ENCODE measurements around the gene VPS13D. TPM values are rescaled to one million over a fixed set of nuclear protein-coding genes. Genes with fewer than 3 reads are reported as not detected.

Gene VPS13D
- total RNA-seq, 2 donors from 2014 or later: 63.5 to 67.6 TPM

- H3K36me3 Mint-ChIP-seq (ENCODE audit: low read depth): peaks cover 11% of the 10 kb centered on the region
- H3K27ac Mint-ChIP-seq: peak overlapping the region; percentile 6
- H3K4me1 Mint-ChIP-seq: peaks cover 6% of the 10 kb centered on the region
Measured at GRCh38 chr1:12369258-12369657, 139.4 kb downstream of the VPS13D start.

GRCh38 chr1:12370333-12370975 lies 140.6 kb downstream of the VPS13D start:
- H3K9me3 ChIP-seq (ENCODE audit: control insufficient read depth, low read length, poor library complexity, severe bottlenecking): no peaks in the 10 kb centered on the region
- peak overlapping the region; percentile 6 for H3K27ac Mint-ChIP-seq
- DNase-seq (no peak), ATAC-seq (no peak)
- H3K4me1 Mint-ChIP-seq: peaks cover 6% of the 10 kb centered on the region
- H3K27me3 Mint-ChIP-seq: no peaks in the 10 kb centered on the region
- no peak overlapping the region for H3K4me3 Mint-ChIP-seq
- peaks cover 10% of the 10 kb centered on the region for H3K36me3 Mint-ChIP-seq (ENCODE audit: low read depth)

More at GRCh38 chr1:12369258-12369657, 139.4 kb downstream of the VPS13D start:
- H3K9me3 ChIP-seq (ENCODE audit: control insufficient read depth, low read length, poor library complexity, severe bottlenecking): no peaks in the 10 kb centered on the region
- Mint-ChIP-seq H3K27me3 (no peaks in the 10 kb centered on the region), H3K4me3 (no peak overlapping the region)
- no peak for DNase-seq
- ATAC-seq: no peak

- no peaks in the 10 kb centered on the region for H3K27me3 Mint-ChIP-seq
- ATAC-seq: no peak
- no peak overlapping the region for H3K27ac Mint-ChIP-seq
- peaks cover 6% of the 10 kb centered on the region for H3K4me1 Mint-ChIP-seq
- H3K9me3 ChIP-seq (ENCODE audit: control insufficient read depth, low read length, poor library complexity, severe bottlenecking): no peaks in the 10 kb centered on the region
- no peak overlapping the region for H3K4me3 Mint-ChIP-seq
- no peak for DNase-seq
- peaks cover 10% of the 10 kb centered on the region for H3K36me3 Mint-ChIP-seq (ENCODE audit: low read depth)
Measured at GRCh38 chr1:12371053-12371452, 141.2 kb downstream of the VPS13D start.

- ATAC-seq (no peak), DNase-seq (no peak)
- Mint-ChIP-seq H3K36me3 (ENCODE audit: low read depth) (peaks cover 10% of the 10 kb centered on the region), H3K4me1 (peaks cover 6% of the 10 kb centered on the region), H3K27me3 (no peaks in the 10 kb centered on the region), H3K4me3 (no peak overlapping the region), H3K27ac (no peak overlapping the region)
- no peaks in the 10 kb centered on the region for H3K9me3 ChIP-seq (ENCODE audit: control insufficient read depth, low read length, poor library complexity, severe bottlenecking)
Measured at GRCh38 chr1:12372180-12372579, 142.3 kb downstream of the VPS13D start.

- DNase-seq: no peak
- no peaks in the 10 kb centered on the region for H3K9me3 ChIP-seq (ENCODE audit: control insufficient read depth, low read length, poor library complexity, severe bottlenecking)
- H3K27ac Mint-ChIP-seq: no peak overlapping the region
- H3K4me1 Mint-ChIP-seq: peaks cover 6% of the 10 kb centered on the region
- no peak overlapping the region for H3K4me3 Mint-ChIP-seq
- no peak for ATAC-seq
- peaks cover 10% of the 10 kb centered on the region for H3K36me3 Mint-ChIP-seq (ENCODE audit: low read depth)
- H3K27me3 Mint-ChIP-seq: no peaks in the 10 kb centered on the region
Measured at GRCh38 chr1:12372761-12373160, 142.9 kb downstream of the VPS13D start.

- ATAC-seq (no peak), DNase-seq (no peak)
- Mint-ChIP-seq H3K4me1 (peaks cover 6% of the 10 kb centered on the region), H3K27ac (no peak overlapping the region), H3K27me3 (no peaks in the 10 kb centered on the region), H3K36me3 (ENCODE audit: low read depth) (peaks cover 8% of the 10 kb centered on the region), H3K4me3 (no peak overlapping the region)
- no peaks in the 10 kb centered on the region for H3K9me3 ChIP-seq (ENCODE audit: control insufficient read depth, low read length, poor library complexity, severe bottlenecking)
Measured at GRCh38 chr1:12375133-12375829, 145.5 kb downstream of the VPS13D start.

GRCh38 chr1:12376236-12377045 lies 146.6 kb downstream of the VPS13D start:
- no peak for DNase-seq
- peaks cover 8% of the 10 kb centered on the region for H3K36me3 Mint-ChIP-seq (ENCODE audit: low read depth)
- no peaks in the 10 kb centered on the region for H3K9me3 ChIP-seq (ENCODE audit: control insufficient read depth, low read length, poor library complexity, severe bottlenecking)
- peaks cover 8% of the 10 kb centered on the region for H3K4me1 Mint-ChIP-seq
- H3K27me3 Mint-ChIP-seq: no peaks in the 10 kb centered on the region
- no peak overlapping the region for H3K4me3 Mint-ChIP-seq
- no peak for ATAC-seq
- H3K27ac Mint-ChIP-seq: no peak overlapping the region

- ATAC-seq: no peak
- no peak overlapping the region for H3K4me3 Mint-ChIP-seq
- H3K9me3 ChIP-seq (ENCODE audit: control insufficient read depth, low read length, poor library complexity, severe bottlenecking): no peaks in the 10 kb centered on the region
- H3K36me3 Mint-ChIP-seq (ENCODE audit: low read depth): peaks cover 5% of the 10 kb centered on the region
- H3K27me3 Mint-ChIP-seq: no peaks in the 10 kb centered on the region
- H3K4me1 Mint-ChIP-seq: peaks cover 34% of the 10 kb centered on the region
- no peak for DNase-seq
- peak overlapping the region; percentile 91 for H3K27ac Mint-ChIP-seq
Measured at GRCh38 chr1:12380326-12381249, 150.8 kb downstream of the VPS13D start.

- Mint-ChIP-seq H3K4me1 (peaks cover 45% of the 10 kb centered on the region), H3K27ac (peak overlapping the region; percentile 91), H3K4me3 (no peak overlapping the region), H3K36me3 (ENCODE audit: low read depth) (peaks cover 9% of the 10 kb centered on the region), H3K27me3 (no peaks in the 10 kb centered on the region)
- no peak for ATAC-seq
- DNase-seq: no peak
- H3K9me3 ChIP-seq (ENCODE audit: control insufficient read depth, low read length, poor library complexity, severe bottlenecking): no peaks in the 10 kb centered on the region
Measured at GRCh38 chr1:12383001-12383400, 153.2 kb downstream of the VPS13D start.

- peaks cover 12% of the 10 kb centered on the region for H3K36me3 Mint-ChIP-seq (ENCODE audit: low read depth)
- peaks cover 45% of the 10 kb centered on the region for H3K4me1 Mint-ChIP-seq
- peak overlapping the region; percentile 15 for H3K4me3 Mint-ChIP-seq
- no peaks in the 10 kb centered on the region for H3K9me3 ChIP-seq (ENCODE audit: control insufficient read depth, low read length, poor library complexity, severe bottlenecking)
- ATAC-seq (no peak), DNase-seq (no peak)
- H3K27ac Mint-ChIP-seq: peak overlapping the region; percentile 91
- no peaks in the 10 kb centered on the region for H3K27me3 Mint-ChIP-seq
Measured at GRCh38 chr1:12383786-12384185, 154.0 kb downstream of the VPS13D start.

- Mint-ChIP-seq H3K27me3 (no peaks in the 10 kb centered on the region), H3K4me1 (peaks cover 45% of the 10 kb centered on the region)
- ATAC-seq: peak; percentile 48
Measured at GRCh38 chr1:12384836-12385456, 155.1 kb downstream of the VPS13D start.

GRCh38 chr1:12386130-12386529 lies 156.3 kb downstream of the VPS13D start:
- peak overlapping the region; percentile 91 for H3K27ac Mint-ChIP-seq
- H3K4me1 Mint-ChIP-seq: peaks cover 43% of the 10 kb centered on the region
- peak overlapping the region; percentile 50 for H3K4me3 Mint-ChIP-seq
- H3K9me3 ChIP-seq (ENCODE audit: control insufficient read depth, low read length, poor library complexity, severe bottlenecking): no peaks in the 10 kb centered on the region
- peaks cover 16% of the 10 kb centered on the region for H3K36me3 Mint-ChIP-seq (ENCODE audit: low read depth)
- ATAC-seq (peak; percentile 98), DNase-seq (peak in 1 of 3 donors; percentile 8)
- no peaks in the 10 kb centered on the region for H3K27me3 Mint-ChIP-seq

More at GRCh38 chr1:12384836-12385456, 155.1 kb downstream of the VPS13D start:
- DNase-seq: no peak
- Mint-ChIP-seq H3K27ac (peak overlapping the region; percentile 91), H3K36me3 (ENCODE audit: low read depth) (peaks cover 16% of the 10 kb centered on the region), H3K4me3 (peak overlapping the region; percentile 50)
- H3K9me3 ChIP-seq (ENCODE audit: control insufficient read depth, low read length, poor library complexity, severe bottlenecking): no peaks in the 10 kb centered on the region
